ENCODE data around the gene UBE2R2. TPM values are rescaled to one million over a fixed set of nuclear protein-coding genes. Genes with fewer than 3 reads are reported as not detected.
A peak's percentile ranks its signal among the peaks of the same experiment; 100 is the strongest.

The UBE2R2 gene
- total and polyA plus RNA-seq, 2 experiments from 2014 or later = 35.5 to 45.6 TPM

GRCh38 chr9:33780276-33780675 lies 36.7 kb upstream of the UBE2R2 start:
- Histone ChIP-seq H3K36me3 (no peaks in the 10 kb centered on the region), H3K4me1 (ENCODE audit: low read depth) (no peaks in the 10 kb centered on the region), H3K27ac (no peak overlapping the region), H3K4me3 (no peak overlapping the region), H3K9me3 (ENCODE audit: low read depth) (no peaks in the 10 kb centered on the region), H3K27me3 (no peaks in the 10 kb centered on the region)
- TF ChIP-seq CTCF (IDR thresholded peaks at IDR 0.05; ENCODE audit: low read depth, low read length) = no peak
- no peak for DNase-seq (ENCODE audit: low read depth in 1 of 2, low spot score in 1 of 2)

- no peak for DNase-seq (ENCODE audit: low read depth in 1 of 2, low spot score in 1 of 2)
- Histone ChIP-seq H3K9me3 (ENCODE audit: low read depth) (no peaks in the 10 kb centered on the region), H3K36me3 (no peaks in the 10 kb centered on the region), H3K27me3 (no peaks in the 10 kb centered on the region), H3K27ac (no peak overlapping the region), H3K4me1 (ENCODE audit: low read depth) (no peaks in the 10 kb centered on the region), H3K4me3 (no peak overlapping the region)
- no peak for TF ChIP-seq CTCF (IDR thresholded peaks at IDR 0.05; ENCODE audit: low read depth, low read length)
Observed at GRCh38 chr9:33781736-33782135, 35.2 kb upstream of the UBE2R2 start.

- Histone ChIP-seq H3K27me3 (no peaks in the 10 kb centered on the region), H3K36me3 (no peaks in the 10 kb centered on the region), H3K4me1 (ENCODE audit: low read depth) (no peaks in the 10 kb centered on the region), H3K9me3 (ENCODE audit: low read depth) (no peaks in the 10 kb centered on the region), H3K27ac (no peak overlapping the region), H3K4me3 (no peak overlapping the region)
- DNase-seq (ENCODE audit: low read depth in 1 of 2, low spot score in 1 of 2) = peak in 1 of 2 donors; percentile 81
- no peak for TF ChIP-seq CTCF (IDR thresholded peaks at IDR 0.05; ENCODE audit: low read depth, low read length)
Observed at GRCh38 chr9:33782395-33783152, 34.4 kb upstream of the UBE2R2 start.

- peak; percentile 42 for TF ChIP-seq CTCF (IDR thresholded peaks at IDR 0.05; ENCODE audit: low read depth, low read length)
- Histone ChIP-seq H3K9me3 (ENCODE audit: low read depth) (no peaks in the 10 kb centered on the region), H3K36me3 (no peaks in the 10 kb centered on the region), H3K4me3 (no peak overlapping the region), H3K4me1 (ENCODE audit: low read depth) (no peaks in the 10 kb centered on the region), H3K27ac (no peak overlapping the region), H3K27me3 (no peaks in the 10 kb centered on the region)
- peak in 1 of 2 donors; percentile 41 for DNase-seq (ENCODE audit: low read depth in 1 of 2, low spot score in 1 of 2)
Observed at GRCh38 chr9:33785914-33786313, 31.0 kb upstream of the UBE2R2 start.

GRCh38 chr9:33786681-33787080 lies 30.3 kb upstream of the UBE2R2 start:
- H3K36me3 ChIP-seq = no peaks in the 10 kb centered on the region
- no peaks in the 10 kb centered on the region for H3K27me3 ChIP-seq
- no peak overlapping the region for H3K27ac ChIP-seq
- TF ChIP-seq CTCF (IDR thresholded peaks at IDR 0.05; ENCODE audit: low read depth, low read length) = no peak
- no peaks in the 10 kb centered on the region for H3K9me3 ChIP-seq (ENCODE audit: low read depth)
- DNase-seq (ENCODE audit: low read depth in 1 of 2, low spot score in 1 of 2) = no peak
- no peak overlapping the region for H3K4me3 ChIP-seq
- H3K4me1 ChIP-seq (ENCODE audit: low read depth) = no peaks in the 10 kb centered on the region
